Peyer's patch (tissue), 4 donors: ENCODE measurements around the gene CLECL1.

Experiments used
- POLR2A ChIP-seq, 2 donors: fragments of 450-650 bp; IDR thresholded peaks; one replicate each; pipeline ENCODE4 v1.5.1; 2017; ENCODE audit warnings: antibody characterized with exemption in 2 of 2, mild to moderate bottlenecking in 2 of 2, moderate library complexity in 2 of 2
- TF ChIP-seq, protein P1 (sequence below), 6 experiments: fragments of 450-650 bp in 4 of 6; fragments of 200-600 bp in 2 of 6; sonication (generic) in 1 of 6; IDR thresholded peaks; one replicate each; pipeline ENCODE4 v1.5.1; 2017 to 2019; ENCODE audit warnings: antibody characterized with exemption in 6 of 6, mild to moderate bottlenecking in 3 of 6, moderate library complexity in 1 of 6

- TF ChIP-seq, protein P1, sequence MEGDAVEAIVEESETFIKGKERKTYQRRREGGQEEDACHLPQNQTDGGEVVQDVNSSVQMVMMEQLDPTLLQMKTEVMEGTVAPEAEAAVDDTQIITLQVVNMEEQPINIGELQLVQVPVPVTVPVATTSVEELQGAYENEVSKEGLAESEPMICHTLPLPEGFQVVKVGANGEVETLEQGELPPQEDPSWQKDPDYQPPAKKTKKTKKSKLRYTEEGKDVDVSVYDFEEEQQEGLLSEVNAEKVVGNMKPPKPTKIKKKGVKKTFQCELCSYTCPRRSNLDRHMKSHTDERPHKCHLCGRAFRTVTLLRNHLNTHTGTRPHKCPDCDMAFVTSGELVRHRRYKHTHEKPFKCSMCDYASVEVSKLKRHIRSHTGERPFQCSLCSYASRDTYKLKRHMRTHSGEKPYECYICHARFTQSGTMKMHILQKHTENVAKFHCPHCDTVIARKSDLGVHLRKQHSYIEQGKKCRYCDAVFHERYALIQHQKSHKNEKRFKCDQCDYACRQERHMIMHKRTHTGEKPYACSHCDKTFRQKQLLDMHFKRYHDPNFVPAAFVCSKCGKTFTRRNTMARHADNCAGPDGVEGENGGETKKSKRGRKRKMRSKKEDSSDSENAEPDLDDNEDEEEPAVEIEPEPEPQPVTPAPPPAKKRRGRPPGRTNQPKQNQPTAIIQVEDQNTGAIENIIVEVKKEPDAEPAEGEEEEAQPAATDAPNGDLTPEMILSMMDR (IDR thresholded peaks at IDR 0.05): no peak
- no peak for TF ChIP-seq POLR2A (IDR thresholded peaks at IDR 0.05)
Observed at GRCh38 chr12:9756170-9756569, 23.3 kb upstream of the CLECL1 start.
